NCI-H510A (cell line): Measurements from ENCODE around the gene MORN3.
"Not testable (repeated sequence)": the region's sequence is repeated elsewhere in the genome, so short reads cannot be mapped to it uniquely, and the experiment has no call there.

Source experiments
- DNase-seq: peaks from one replicate; lab custom pipeline; 2025; lab: John Stamatoyannopoulos, UW

The MORN3 gene

DNA sequence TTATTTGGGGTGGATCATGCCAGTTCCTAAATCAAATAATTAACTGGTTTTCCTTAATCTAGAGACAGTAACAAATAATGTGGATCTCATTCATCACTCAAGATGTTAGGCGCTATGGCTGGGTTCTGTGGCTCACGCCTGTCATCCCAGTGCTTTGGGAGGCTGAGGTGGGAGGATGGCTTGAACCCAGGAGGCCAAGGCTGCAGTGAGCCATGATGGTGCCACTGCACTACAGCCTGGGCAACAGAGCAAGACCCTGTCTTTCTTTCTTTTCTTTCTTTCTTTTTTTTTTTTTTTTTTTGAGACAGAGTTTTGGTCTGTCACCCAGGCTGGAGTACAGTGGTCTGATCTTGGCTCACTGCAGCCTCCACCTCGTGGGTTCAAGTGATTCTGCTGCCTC is 23.3 kb upstream of the MORN3 start:
- DNase-seq: not testable (repeated sequence)

DNA sequence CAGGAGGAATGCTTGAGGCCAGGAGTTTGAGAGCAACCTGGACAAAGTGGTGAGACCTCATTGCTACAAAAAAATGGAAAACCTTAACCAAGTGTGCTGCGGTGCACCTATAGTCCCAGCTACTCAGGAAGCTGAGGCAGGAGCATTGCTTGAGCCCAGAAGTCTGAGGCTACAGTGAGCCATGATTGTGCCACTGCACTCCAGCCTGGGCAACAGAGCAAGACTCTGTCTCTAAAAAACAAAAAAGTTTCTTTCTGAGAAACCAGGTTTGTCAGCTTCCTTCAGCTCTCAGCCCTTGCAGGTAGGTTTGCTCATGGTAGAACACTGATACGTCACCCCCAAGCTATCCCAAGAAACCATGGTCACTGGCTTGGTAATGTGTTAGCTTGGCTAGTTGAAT is 20.0 kb upstream of the MORN3 start:
- DNase-seq: no peak

DNA sequence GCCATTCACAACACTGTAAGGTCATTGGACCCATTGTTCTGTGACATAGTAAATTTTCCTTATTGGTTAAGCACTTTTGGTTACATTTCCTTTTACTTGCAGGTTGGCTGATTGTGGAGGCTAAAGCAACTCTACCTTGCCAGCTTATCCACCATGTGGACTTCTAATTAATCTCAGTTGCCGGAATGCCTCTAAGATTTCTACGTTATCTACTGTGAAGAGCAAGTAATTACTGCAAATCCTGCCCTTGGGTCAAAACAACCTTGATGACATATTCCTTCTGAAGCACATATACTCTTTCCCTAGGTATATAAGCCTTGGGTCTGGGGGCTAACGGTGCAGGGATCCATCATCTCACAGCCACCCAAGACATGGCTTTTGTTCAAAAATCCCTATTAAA is 19.5 kb upstream of the MORN3 start:
- DNase-seq: no peak

- DNase-seq: not testable (repeated sequence)
Observed at GRCh38 chr12:121679661-121680197, 10.3 kb upstream of the MORN3 start.

DNA sequence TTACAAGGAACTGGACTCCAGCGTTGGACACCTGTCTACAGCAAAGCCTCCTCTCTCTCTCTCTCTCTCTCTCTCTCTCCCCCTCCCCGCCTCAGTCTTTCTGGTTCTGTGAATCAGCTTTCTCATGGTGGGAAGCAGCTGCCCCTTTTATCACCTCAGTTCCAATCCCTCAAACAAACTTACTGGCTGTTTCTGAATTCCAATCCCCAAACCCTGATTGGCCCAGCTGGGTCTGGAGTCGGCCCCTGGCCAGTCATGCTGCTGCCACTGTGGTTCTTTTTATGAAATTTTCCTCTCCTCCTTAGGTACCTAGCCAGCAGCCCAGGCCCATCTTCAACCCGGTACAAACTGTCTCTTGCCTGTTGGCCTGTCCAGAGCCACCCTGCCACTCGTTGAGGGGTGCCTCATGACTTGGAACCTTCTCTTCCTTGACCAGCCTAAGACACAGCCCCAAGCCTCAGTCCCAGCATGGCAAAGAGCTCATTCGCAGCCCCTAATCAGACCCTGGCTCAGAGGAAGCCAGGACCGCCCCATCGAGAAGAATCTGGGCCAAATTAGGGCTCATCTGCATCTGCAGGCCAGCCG is 9.4 kb upstream of the MORN3 start:
- DNase-seq: no peak

GRCh38 chr12:121678305-121678704 is 8.9 kb upstream of the MORN3 start:
- no peak for DNase-seq

GRCh38 chr12:121676190-121676589 is 6.7 kb upstream of the MORN3 start:
- no peak for DNase-seq

DNA sequence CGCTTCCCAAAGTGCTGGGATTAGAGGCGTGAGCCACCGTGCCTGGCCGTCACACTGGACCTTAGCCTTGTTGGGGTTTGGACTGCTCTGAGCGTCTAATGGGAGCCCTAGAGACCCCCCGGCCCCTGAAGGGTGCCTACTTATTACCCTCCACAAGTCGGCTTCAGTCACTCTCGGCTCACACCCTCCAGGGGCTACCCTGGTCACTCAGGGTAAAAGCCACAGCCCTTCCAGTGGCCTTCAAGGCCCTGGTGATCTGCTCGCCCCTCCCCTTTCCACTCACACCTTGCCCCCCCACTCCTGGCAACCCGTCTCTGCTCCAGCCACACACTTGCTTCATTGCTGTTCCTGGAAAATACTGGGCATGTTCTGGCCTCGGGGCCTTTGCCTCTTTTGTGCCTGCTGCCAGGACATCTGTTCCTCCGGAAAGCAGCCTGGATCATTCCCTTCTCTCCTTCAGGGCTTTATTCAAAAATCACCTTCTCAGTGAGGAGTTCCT is 3.6 kb upstream of the MORN3 start:
- DNase-seq: peak; percentile 37

GRCh38 chr12:121668750-121669520 is 519 bp downstream of the MORN3 start:
- DNase-seq: no peak

GRCh38 chr12:121666829-121667228 is 2.6 kb downstream of the MORN3 start:
- DNase-seq: not testable (repeated sequence)

- DNase-seq: no peak
Observed at GRCh38 chr12:121663610-121663929, 5.9 kb downstream of the MORN3 start.

- DNase-seq: not testable (repeated sequence)
Observed at GRCh38 chr12:121661353-121662105, 7.9 kb downstream of the MORN3 start.

DNA sequence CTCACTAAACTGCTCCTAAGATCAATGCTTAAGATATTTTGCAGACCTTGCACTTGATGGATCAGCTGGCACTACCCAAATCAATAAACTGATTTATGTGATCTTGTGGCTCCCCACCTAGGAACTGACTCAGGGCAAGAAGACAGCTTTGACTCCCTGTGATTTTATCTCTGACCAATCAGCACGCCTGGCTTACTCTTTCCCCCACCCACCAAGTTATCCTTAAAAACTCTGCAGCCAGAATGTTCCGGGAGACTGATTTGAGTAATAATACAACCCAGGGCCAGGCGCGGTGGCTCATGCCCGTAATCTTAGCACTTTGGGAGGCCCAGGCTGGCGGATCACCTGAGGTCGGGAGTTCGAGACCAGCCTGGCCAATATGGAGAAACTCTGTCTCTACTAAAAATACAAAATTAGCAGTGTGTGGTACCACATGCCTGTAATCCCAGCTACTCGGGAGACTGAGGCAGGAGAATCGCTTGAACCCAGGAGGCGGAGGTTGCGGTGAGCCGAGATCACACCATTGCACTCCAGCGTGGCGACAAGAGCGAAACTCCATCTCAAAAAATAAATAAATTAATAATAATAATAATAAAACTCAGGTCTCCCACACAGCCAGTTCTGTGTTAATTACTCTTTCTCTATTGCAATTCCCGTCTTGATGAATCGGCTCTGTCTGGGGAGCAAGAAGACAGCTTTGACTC is 12.0 kb downstream of the MORN3 start:
- DNase-seq: no peak

DNA sequence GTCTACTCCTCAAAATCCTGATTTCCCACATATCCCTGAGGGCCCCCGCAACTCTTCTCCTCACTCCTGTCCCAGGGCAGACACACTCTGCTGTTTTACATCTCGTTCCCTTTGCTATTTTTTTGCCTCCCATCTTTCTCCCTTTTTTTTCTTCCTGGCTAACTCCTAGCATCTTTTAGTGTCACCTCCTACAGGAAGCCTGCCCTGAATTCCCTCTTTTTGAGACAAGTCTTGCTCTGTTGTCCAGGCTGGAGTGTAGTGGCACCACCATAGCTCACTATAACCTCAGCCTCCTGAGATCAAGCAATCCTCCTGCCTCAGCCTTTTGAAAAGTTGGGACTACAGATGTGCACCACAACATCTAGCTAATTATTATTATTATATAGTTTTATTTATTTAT is 13.3 kb downstream of the MORN3 start:
- DNase-seq: no peak

- no peak for DNase-seq
Observed at GRCh38 chr12:121653999-121654398, 15.5 kb downstream of the MORN3 start.

DNA sequence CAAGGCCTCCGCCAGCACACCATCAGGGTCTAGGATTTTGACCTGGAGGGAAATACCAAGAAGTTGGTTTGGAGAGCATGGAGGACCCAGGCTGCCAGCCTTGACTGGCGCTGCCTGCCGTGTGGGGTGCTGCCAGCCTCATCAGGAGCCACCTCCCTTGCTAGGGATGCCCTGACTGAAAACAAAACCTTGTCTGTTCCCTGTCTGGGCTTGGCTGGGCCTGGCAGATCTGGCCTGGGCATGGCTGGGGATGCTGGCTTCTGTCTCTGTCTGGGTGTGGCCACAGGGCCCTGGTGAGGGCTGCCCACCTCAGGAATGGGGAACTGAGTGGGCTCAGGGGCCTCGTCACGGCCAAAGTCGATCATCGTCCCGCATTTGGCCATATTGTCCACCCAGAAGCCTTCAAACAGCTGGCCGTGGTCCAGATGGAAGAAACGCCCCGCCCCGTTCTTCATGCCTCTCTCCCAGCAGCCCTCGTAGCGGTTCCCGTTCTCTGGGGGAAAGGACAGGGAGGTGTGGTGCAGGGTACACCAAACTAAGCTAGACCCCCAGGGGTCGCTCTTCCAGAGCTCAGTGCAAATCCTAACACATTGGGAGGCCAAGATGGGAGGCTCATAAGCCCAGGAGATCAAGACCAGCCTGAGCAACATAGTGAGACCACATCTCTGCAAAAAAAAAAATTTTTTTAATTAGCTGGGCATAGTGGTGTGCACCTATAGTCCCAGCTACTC is 16.5 kb downstream of the MORN3 start:
- no peak for DNase-seq

DNA sequence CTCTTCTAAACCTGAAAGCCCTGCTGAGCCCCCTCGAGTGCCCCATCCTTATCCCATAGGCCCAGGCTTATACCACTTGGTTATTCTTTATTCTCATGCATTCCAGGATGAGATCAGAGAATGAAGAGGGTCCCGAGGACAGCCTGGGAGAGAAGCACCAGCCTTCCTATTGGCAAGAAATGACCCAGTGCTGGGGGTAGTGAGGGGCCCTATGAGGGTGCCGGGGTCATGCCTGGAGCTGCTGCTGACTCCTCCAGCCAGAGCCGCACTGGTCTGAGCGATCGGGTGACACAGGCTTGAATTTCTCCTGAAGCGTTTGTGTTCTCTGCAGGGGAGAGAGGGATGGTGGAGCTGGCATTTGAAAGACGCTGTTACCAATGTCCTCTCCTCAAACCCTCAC is 18.1 kb downstream of the MORN3 start:
- DNase-seq: no peak

GRCh38 chr12:121649819-121650353 is 19.6 kb downstream of the MORN3 start:
- DNase-seq: no peak

DNA sequence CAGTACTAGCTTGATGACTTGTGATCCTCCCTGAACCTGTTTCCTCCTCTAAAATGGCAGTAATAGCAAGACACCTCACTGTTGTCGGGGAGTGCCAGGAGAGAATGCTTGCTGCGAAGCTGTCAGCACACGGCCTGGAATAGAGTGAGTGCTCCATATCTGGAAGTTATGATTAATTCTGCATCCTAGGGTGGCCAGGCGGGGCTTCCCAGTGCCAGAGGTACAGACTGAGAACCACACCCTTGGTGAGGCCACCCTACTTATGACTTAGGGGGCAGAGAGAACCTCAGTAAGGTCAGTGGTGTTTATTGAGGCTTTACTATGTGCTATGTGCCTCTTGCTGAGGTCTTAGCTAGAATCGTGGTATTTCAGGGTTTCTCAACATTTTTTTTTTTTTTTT is 20.1 kb downstream of the MORN3 start:
- no peak for DNase-seq

- DNase-seq: no peak
Observed at GRCh38 chr12:121648458-121649028, 20.9 kb downstream of the MORN3 start.

- no peak for DNase-seq
Observed at GRCh38 chr12:121641343-121641630, 28.2 kb downstream of the MORN3 start.
